DND-41 (cell line): ENCODE results near the gene COPS4.

Source experiments
- EZH2 ChIP-seq: IDR thresholded peaks from 3 replicates; pipeline ENCODE4 v1.6.1; 2012; ENCODE audit warnings: borderline replicate concordance, low read depth, mild to moderate bottlenecking, moderate library complexity, low read length, inconsistent platforms; ENCODE audit not compliant: severe bottlenecking
- TF ChIP-seq, protein P1 (sequence below): IDR thresholded peaks from 2 replicates; pipeline ENCODE4 v1.5.1; 2012; ENCODE audit warnings: borderline replicate concordance, low read length, moderate library complexity, mild to moderate bottlenecking; ENCODE audit not compliant: poor library complexity, severe bottlenecking; ENCODE audit errors: extremely low read depth

DNA sequence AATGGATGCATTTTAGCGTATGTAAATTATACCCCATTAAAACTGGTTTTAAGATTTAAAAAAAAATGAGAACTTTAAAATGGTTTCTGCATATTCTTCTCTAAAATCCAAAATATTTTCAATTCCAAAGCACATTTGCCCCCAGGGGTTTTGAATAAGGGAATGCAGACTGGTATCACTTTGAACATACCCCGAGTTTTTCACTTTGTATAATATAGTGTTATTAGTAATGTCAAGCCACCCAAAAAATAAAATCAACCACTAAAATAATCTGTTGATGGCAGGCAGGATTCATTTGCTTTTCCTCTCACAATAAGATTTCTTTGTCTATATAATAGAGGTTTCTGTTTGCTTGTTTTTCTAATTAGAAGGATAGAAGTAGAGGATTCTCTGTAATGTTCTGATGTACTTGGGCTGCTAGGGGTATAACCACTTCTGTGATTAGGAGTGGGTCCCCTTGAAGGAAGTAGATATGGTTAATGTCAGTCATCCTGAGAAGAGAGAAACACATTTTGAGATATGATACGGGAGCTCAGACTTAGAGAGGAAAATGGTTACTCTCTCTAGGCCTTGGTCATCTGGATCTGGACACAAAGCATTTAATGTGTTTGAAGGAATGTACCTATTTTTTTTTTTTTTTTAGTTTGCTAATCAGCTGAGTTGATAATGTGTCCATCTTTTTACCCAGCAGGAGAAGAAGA lies 15.0 kb upstream of the COPS4 start:
- TF ChIP-seq, protein P1, sequence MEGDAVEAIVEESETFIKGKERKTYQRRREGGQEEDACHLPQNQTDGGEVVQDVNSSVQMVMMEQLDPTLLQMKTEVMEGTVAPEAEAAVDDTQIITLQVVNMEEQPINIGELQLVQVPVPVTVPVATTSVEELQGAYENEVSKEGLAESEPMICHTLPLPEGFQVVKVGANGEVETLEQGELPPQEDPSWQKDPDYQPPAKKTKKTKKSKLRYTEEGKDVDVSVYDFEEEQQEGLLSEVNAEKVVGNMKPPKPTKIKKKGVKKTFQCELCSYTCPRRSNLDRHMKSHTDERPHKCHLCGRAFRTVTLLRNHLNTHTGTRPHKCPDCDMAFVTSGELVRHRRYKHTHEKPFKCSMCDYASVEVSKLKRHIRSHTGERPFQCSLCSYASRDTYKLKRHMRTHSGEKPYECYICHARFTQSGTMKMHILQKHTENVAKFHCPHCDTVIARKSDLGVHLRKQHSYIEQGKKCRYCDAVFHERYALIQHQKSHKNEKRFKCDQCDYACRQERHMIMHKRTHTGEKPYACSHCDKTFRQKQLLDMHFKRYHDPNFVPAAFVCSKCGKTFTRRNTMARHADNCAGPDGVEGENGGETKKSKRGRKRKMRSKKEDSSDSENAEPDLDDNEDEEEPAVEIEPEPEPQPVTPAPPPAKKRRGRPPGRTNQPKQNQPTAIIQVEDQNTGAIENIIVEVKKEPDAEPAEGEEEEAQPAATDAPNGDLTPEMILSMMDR = no peak
- no peak for TF ChIP-seq EZH2
